GM19035 (cell line): ENCODE data around the gene TENT5C.

Source experiments
- ATAC-seq: cut with Tn5 transposase; IDR thresholded peaks from one replicate; pipeline ENCODE4 v1.9.1; 2021; ENCODE audit not compliant: unreplicated experiment

Gene TENT5C

DNA sequence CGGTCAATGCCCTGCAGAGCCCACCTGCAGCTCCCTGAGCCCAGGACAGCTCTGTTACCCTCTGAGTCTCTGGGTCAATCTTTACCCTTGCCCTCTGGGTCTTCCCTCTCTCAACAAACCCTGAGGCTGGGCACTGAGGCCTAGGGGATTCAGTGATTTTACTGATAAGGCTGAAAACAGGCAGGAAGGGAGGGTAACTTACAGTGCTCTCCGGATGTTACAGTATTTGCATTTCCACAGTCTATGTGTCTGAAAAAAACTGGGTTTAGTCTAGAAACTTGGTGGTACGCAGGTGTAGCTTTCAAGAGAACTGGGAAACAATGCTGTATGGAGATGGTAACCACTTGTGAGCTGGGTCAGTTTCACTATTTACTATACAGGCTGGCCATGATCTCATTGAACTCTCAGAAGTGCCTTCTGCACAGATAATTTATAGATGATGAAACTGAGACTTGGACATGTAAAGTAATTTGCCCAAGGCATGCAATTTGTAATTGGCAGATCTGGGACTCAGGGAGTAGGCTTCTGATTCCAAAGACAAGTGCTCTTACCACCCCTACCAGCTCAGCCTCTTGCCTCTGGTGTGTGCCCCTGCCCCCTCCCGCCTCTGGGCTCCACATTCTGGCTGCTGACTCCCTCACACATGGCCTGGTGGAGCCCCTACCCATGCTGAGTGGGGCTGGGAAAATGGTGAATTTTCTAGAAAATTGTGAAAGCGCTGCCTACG is 48.8 kb downstream of the TENT5C start:
- ATAC-seq, result peak; percentile 79

DNA sequence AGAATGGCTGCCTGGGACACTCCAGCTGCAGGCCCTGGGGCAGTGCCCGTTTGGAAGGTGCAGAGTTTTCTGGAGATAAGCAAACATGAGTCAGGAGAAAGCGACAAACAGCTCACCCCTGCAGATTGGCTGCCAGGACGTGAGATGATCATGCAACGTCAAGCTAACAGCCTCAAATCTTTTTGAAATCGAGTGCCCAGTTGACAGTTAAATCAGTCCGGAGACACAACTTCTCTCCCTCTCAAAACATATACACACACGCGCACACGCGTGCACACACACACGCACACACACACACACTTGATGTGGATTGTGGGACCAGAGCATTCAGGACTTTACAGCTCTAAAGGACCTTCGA is 49.4 kb downstream of the TENT5C start:
- ATAC-seq, result no peak

DNA sequence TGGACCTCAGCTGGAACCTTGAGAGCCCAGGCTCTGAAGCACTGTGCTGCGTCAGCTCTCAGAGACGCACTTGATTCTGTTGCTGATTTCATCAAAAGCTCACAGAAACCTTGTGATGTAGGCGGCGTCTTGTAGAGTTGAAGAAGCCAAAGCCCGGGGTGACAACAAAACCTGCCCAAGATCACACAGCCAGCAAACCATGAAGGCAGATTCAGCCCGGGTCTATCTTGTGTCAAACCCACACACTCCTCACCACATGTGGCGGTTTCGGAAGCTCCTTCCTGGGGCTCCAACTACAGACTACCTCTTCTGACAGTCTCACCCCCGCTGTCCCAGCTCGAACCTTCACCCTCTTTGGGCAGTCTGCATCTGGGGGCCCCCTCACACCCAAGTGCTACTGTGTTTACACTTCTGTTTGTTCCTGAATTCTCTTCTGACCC is 50.4 kb downstream of the TENT5C start:
- ATAC-seq, result peak; percentile 44

DNA sequence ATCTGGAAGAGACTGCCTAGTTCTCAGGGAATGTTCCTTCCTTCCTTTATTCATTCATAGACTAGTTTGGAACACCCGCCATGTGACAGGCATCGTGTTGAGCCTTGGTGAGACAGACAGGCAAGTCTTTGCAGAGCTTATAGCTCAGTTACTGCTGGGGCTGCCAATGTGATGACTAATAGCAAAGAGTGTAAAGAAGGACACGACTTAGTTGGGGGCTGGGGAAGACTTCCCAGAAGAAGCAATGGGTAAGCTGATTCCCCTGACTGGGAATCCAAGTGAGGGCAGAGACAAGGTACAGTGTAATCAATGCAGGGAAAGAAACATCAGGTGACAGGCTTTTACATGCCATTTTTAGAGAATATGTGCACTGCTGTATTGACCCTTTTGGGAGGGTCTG is 51.2 kb downstream of the TENT5C start:
- no peak for ATAC-seq

DNA sequence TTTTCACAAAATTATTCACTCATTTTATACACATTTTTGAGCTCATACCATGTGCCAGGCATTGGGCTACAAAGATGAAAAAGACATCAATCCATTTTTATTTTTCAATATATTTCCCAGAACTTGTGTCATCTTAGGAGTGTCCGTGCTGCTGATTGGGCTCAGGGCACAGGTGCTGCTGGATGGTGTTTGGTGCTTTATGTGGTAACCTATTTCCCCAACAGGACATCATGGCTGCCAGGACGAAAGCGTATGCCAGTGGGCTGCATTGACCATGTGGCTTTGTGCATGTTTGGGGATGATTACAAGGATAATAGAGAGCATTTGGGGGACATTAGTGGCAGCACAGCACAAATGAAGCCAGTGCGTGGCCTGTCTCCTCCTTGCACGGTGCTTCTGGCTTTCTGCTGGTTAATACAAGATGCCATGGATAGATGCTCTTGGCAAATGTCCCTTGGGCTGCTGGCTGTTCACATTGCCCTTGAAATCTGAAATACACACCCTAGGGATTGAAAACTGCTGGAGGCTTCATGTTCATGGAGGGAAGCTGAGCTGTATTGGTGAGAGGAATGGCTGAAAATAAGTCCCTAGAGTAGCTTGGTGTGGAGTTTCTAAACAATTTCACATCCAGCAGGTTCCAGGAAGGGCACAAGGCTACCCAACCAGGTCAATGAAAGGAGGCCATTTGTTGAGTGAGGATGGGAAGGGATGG is 52.3 kb downstream of the TENT5C start:
- ATAC-seq, result no peak

DNA sequence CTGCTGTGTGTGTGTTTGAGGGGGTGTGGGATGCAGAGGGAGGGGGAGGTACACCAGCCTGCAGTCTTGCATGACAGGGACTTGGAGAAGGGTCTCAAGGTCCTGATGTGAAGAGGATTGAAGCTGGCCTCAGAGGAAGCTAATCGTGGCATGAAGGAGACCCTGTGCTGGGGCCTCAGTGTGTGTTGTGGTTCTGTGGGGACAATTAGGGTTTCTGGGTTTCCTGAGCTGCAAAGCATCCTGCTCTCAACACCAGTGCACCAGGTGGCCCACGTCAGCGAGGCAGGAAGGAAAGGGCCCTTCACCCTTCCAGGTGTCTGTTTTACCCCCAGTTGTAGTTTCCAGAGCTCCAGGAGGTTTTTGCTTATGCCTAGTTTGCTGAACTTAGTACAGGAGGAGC is 52.8 kb downstream of the TENT5C start:
- ATAC-seq, result no peak

DNA sequence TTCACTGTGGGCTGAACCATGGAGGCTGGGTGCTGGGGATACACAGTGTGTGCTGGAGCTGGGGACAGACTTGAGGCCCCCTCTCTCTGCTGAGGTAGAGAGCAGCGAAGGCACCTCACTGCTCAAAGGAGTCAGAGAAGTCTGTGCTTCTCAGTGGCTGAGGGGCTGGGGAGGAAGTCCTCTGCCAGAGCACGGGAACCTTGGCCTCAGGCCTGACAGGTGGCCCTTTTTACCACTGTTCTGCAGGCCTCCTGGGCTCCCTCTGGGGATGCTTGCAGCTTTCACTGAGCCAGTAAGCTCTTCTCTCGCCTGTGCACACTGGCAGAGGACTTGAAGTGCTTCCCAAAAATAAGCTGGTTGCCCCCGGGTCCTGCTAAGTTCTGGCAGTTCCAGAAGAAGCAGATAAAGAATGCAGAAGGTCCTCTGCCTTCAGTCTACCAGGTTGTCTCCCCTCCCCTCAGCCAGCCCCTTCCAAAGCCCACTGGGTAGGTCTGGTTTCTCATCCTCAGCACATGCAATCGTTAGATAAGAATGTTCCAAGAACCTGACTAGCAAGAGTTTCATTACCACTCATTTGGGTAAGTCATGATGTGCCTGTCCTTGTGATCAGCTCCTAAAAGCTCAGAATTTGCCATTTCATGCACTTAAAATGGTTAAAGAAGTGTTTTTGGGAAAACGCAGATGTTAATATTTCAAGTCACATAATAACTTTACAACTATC is 53.9 kb downstream of the TENT5C start:
- no peak for ATAC-seq

DNA sequence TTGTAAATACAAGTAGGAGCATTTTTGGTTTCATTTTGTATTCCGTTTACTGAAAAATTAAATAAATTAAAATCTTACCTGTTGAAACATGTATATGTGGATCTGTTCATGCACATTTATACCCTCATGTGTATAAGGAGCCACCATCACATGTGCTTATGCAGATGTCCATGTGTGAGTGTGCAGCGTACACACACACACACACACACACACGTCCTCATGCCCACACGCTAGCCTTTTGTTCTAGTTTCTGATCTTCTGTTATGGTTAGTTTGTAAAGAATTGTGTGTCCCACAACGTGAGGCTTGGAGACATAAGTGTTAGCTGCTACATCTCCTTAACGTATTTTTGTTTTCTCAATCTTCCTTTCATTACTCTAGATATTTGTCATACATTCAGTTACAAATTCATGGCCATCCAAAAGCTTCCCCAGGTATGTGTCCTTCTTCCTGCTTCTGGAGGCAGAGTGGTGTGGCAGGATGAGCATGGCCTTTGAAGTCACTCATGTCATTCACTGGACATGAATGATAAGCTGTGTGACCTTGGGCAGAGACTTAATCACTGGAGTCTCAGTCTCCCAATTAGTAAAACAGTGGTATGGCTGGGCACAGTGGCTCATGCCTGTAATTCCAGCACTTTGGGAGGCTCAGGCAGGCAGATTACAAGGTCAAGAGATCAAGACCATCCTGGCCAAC is 54.6 kb downstream of the TENT5C start:
- no peak for ATAC-seq

DNA sequence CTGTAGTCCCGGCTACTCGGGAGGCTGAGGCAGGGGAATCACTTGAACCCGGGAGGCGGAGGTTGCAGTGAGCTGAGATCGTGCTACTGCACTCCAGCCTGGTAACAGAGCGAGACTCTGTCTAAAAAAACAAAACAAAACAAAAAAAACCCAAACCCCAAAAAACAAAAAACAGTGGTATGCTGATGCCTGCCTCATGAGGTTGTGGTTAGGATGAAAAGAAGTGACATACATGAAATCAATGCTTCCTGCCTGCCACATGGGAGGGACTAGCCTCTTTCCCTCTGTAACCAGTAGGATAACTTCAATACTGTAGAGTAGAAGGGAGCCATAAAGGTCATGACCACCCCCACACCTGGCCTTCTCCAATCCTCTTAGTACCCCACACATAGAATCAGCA is 55.2 kb downstream of the TENT5C start:
- no peak for ATAC-seq

DNA sequence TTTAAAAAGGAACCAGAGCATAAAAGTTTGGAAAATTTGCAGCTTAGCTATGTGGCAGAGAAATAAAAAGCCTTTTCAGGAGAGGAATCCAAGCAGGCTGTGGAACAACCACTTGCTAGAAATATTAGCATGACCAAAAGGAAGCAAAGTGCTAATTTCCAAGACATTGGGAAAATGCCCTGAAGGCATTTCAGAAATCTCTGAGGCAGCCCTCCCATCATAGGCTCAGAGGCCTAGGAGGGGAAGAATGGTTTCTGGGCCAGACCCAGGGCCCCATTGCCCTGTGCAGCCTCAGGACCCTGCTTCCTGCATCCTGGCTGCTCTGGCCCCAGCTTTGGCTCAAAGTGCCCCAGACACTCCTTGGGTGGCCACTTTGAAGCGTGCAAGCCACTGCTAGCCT is 56.8 kb downstream of the TENT5C start:
- no peak for ATAC-seq

DNA sequence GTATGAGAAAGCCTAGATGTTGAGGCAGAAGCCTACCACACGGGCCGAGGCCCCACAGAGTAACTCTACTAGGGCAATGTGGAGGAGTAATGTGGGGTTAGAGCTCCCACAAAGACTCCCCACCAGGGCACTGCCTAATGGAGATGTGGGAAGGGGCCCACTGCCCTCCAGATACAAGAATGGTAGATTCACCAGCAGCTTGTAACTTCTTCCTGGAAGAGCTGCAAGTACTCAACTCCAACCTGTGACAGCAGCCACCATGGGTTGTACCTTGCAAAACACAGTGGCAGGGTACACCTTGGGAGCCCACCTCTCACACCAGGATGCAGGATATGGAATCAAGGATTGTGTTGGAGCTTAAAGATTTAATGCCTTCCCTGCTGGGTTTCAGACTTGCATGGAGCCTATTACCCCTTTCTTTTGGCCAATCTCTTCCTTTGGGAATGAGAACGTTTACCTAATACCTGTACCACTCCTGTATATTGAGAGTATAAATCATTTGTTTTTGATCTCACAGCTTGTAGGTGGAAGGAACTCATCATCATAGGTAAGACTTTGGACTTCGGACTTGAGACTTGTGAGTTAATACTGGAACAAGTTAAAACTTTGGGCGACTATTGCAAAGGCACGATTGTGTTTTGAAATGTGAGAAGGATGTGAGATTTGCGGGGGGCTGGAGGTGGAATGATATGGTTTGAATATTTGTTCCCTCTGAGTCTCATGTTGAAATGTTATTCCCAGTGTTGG is 57.5 kb downstream of the TENT5C start:
- no peak for ATAC-seq

DNA sequence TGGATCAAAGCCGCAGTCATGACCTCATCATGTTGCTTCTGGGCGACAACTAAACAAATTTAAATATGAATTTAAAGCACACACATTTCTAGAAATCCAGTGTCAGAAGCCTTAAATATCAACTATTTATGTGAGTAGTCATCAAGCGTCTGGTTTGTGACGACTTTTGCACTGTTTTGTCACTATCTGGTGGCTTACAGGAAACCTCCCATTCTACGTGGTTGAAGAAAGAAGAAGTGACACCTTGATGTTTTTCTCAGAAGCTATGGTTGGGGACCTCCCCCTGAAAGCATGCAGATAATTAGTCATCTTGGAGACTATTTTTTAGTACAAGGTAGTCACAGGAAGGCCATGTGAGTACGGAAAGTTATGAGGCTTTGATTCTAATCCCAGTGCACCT is 58.5 kb downstream of the TENT5C start:
- peak; percentile 96 for ATAC-seq

DNA sequence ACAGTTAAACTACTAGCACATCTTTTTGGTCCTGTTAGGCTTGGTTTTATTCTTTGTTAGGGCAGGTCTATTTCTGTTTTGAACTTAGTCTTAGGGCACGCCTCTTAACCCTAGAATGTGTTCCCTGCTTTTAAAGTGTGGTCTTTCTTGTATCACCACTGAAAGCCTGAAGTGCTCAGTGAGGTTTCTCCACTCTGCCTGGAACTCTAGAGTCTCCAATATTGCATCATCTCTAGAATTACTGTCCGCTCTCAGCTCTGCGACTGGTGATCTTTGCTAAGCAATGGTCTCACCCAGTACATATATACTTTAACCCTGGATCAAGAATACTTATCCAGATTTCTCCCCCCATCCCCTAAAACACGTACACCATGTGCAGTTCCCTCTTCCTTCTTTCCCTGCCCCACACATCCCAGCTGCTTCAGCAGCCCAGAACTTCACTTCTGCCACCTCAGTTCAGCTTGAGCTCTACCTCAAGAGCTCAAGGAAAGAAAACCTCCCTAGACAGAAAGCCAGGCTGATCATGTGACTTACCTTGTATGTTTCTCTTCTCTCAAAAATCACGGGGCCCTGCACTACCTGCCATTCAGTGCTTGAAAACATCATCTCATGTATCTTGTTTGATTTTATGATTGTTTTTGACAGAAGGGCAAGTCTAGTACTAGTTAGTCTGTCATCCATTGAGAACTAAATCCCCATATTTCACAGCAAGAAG is 59.9 kb downstream of the TENT5C start:
- no peak for ATAC-seq

DNA sequence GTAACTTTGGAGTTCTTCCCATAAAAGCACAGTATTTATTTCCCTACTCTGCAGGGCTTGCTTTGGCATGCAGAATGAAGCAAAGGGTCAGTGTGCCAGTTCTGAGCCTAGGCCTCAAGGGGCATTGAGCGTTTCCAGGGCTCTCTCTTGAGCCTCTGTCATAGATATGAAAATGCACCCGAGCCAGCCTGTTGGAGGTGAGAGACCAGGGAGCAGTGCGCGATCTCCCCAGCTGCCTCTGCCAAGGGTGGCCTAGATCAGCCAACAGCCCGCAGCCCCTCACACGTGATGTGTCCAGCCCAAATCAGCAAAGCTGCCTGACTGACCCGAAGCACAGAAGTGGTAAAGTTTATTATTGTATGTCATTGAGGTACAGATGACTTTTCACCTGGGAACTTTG is 63.7 kb downstream of the TENT5C start:
- ATAC-seq, result no peak

DNA sequence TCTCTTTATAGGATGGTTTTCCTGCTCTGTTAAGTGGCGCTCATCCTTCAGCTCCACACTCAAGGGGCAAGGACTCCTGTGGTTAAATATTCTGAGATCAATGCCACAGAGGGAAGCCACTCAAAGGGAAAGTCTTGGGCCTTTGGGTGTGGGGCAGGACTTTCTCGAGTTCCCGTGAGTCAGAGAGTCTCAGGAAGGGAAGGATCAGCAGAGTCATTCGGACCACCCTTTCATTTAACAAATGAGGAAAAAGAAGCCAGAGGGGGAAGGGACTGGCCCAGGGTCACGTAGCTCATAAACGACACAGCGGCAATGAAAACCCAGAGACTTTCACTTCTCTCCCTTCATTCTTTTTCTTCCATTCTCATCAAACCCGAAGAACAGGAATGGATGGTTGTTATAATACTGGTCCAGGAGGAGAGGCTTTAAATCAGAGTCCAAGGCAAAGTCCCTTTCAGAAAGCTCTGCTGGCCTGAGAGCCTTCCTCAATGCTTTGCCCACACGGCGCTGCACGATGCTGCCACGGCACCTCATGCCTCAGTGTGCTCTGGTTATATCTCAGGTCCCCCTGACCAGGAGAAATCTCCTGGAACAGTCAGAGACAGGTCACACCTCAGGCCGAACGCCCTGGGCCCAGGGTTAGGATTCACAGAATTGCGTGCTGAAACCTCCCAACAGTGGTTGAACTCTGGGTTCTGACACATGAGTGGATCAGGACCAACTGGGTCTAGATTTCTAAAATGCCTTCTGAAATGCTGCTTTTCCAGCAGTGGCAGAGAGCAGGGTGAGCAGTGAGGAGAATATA is 65.3 kb downstream of the TENT5C start:
- no peak for ATAC-seq

DNA sequence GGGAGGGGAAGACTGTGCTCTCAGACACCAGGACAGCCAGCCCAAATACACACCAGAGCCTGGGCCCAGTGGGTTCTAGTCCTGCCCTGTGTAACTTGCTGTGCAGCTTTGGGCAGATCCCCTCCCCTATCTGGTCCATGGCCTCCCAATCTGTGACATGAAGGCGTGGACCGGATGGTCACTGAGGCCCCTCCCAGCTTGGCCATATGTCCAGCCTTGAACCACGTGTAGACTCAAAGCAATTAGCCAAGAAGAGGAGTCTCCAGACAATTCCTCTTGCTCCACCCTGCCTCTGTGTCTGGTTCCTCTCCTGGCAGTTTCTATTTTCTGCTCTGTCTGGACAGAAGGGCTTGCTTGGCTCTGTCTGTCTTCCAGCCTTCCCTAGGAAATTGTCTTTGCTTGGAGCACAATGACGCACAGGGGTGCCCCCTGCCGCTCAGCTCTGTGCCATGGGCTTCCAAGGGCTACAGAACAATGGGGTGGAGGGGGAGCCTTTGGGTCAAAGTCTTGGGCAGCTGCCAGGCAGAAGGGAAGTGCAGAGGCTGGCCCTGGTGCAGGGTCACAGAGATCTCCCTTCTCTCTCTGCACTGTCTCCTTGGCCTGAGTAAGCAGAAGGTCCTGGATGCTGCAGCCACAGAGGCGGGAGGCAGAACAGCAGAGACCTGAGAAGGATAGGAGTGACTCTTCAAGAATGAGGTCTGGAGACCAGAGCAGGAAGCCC is 66.1 kb downstream of the TENT5C start:
- no peak for ATAC-seq

DNA sequence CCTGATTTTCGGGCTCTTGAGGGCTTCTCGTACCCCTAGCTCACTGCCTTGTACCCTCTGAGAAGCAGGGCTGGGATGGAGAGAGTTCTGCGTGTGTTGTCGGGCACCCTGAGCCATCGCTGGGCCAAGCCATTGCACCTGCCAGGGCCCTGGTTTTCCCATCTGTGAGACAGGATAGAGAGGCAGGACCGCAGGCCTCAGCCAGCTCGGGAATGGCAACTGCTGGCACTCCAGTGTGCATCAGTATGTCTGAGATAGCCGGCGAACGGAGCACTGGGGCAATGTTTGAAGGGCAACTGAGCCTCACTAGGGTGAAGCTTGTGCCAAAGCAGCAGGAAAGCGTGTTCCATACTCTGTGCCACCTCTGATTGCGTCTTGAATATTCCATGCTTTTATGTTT is 66.9 kb downstream of the TENT5C start:
- ATAC-seq, result no peak

DNA sequence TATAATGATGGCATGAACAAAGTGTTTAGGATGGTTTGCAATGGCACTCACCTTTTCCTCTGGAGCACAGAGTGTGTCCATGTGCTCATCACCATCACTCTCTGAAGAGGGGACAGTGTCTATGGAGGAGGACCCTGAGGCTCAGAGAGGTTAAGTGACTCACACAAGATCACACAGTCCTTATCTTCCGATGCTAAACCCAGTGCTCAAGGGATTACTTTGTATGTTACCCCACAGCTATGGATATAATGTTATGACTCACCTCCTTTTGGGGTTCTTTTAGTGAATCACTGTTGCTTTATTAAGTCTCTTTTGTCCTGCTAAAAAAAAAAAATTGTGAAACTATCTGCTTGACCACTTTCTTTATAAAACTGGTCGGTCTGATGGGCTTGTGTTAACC is 67.6 kb downstream of the TENT5C start:
- no peak for ATAC-seq
